BLaER1 treated with 17β-estradiol and CSF1 and Interleukin-3, amounts not matched to agents 10 nM and 100 nM (cell line): Measurements from ENCODE around the gene LRFN5.

Source experiments
- H3K27ac ChIP-seq, 11 experiments: shearing (Covaris generic); formaldehyde crosslinking; 2 replicates each; pipeline ENCODE4 v1.8.1; 2022
- H3K27me3 ChIP-seq, 11 experiments: shearing (Covaris generic); formaldehyde crosslinking; 2 replicates each; pipeline ENCODE4 v1.8.1; 2022
- H3K36me3 ChIP-seq, 11 experiments: shearing (Covaris generic); formaldehyde crosslinking; 2 replicates each; pipeline ENCODE4 v1.8.1; 2022
- H3K4me1 ChIP-seq, 10 experiments: shearing (Covaris generic); formaldehyde crosslinking; 2 replicates each; pipeline ENCODE4 v1.8.1; 2022
- H3K4me2 ChIP-seq, 11 experiments: shearing (Covaris generic); formaldehyde crosslinking; 2 replicates each; pipeline ENCODE4 v1.8.1; 2022
- H3K4me3 ChIP-seq, 10 experiments: shearing (Covaris generic); formaldehyde crosslinking; 2 replicates each; pipeline ENCODE4 v1.8.1; 2022
- H3K9ac ChIP-seq, 11 experiments: shearing (Covaris generic); formaldehyde crosslinking; 2 replicates each; pipeline ENCODE4 v1.8.1; 2022
- H3K9me3 ChIP-seq, 11 experiments: shearing (Covaris generic); formaldehyde crosslinking; replicated peaks in 1 of 11; 2 replicates each; pipeline ENCODE4 v1.8.1; 2022
- H4K20me1 ChIP-seq, 11 experiments: shearing (Covaris generic); formaldehyde crosslinking; 2 replicates each; pipeline ENCODE4 v1.8.1; 2022
- Cebpa-rat ChIP-seq, 11 experiments: shearing (Covaris generic); IDR thresholded peaks; 2 replicates each; pipeline ENCODE4 v1.8.1; 2022

LRFN5 gene

GRCh38 chr14:41913398-41913797 is 306.7 kb downstream of the LRFN5 start:
- no peak overlapping the region for H3K4me3 ChIP-seq
- H3K27me3 ChIP-seq, result no peaks in the 10 kb centered on the region
- no peak overlapping the region for H3K27ac ChIP-seq
- no peak overlapping the region for H3K4me2 ChIP-seq
- no peak overlapping the region for H3K9ac ChIP-seq
- H3K9me3 ChIP-seq, result no peaks in the 10 kb centered on the region
- no peak for TF ChIP-seq Cebpa-rat (IDR thresholded peaks at IDR 0.05)
- H3K4me1 ChIP-seq, result no peaks in the 10 kb centered on the region
- H4K20me1 ChIP-seq, result no peaks in the 10 kb centered on the region
- no peaks in the 10 kb centered on the region for H3K36me3 ChIP-seq

- Histone ChIP-seq H3K4me3 (no peak overlapping the region), H3K27me3 (no peaks in the 10 kb centered on the region), H3K9me3 (no peaks in the 10 kb centered on the region), H4K20me1 (no peaks in the 10 kb centered on the region), H3K4me2 (no peak overlapping the region), H3K27ac (no peak overlapping the region), H3K4me1 (no peaks in the 10 kb centered on the region), H3K9ac (no peak overlapping the region), H3K36me3 (no peaks in the 10 kb centered on the region)
- no peak for TF ChIP-seq Cebpa-rat (IDR thresholded peaks at IDR 0.05)
Measured at GRCh38 chr14:41915732-41916131, 309.1 kb downstream of the LRFN5 start.

- Histone ChIP-seq H3K9me3 (no peaks in the 10 kb centered on the region), H4K20me1 (no peaks in the 10 kb centered on the region), H3K36me3 (no peaks in the 10 kb centered on the region), H3K4me3 (no peak overlapping the region), H3K4me2 (no peak overlapping the region), H3K4me1 (no peaks in the 10 kb centered on the region), H3K9ac (no peak overlapping the region), H3K27ac (no peak overlapping the region), H3K27me3 (no peaks in the 10 kb centered on the region)
- no peak for TF ChIP-seq Cebpa-rat (IDR thresholded peaks at IDR 0.05)
Measured at GRCh38 chr14:41916313-41916712, 309.6 kb downstream of the LRFN5 start.

DNA sequence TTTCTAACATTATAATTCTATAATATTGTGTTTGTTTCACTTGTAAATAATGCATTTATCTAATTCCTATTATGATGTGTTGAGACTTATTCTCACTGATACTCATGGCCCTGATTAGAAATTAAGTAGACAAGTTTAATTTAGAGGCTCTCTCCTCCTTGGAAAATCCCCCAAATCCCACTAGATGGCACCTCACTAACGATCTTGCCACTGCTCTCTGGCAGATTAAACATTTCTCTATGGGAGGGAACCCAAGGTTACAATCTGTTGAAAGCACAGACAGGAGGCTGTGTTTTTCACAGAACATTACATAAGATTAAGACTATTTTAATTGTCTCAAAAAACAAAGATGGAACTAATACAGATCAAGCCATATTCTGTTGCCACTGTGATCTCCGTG is 318.7 kb downstream of the LRFN5 start:
- Histone ChIP-seq H3K36me3 (no peaks in the 10 kb centered on the region), H3K9me3 (no peaks in the 10 kb centered on the region), H3K9ac (no peak overlapping the region), H3K27me3 (no peaks in the 10 kb centered on the region), H3K4me3 (no peak overlapping the region), H3K4me1 (no peaks in the 10 kb centered on the region), H4K20me1 (no peaks in the 10 kb centered on the region), H3K27ac (no peak overlapping the region), H3K4me2 (no peak overlapping the region)
- TF ChIP-seq Cebpa-rat (IDR thresholded peaks at IDR 0.05), result no peak

- no peaks in the 10 kb centered on the region for H3K27me3 ChIP-seq
- H3K27ac ChIP-seq, result no peak overlapping the region
- H3K9ac ChIP-seq, result no peak overlapping the region
- no peaks in the 10 kb centered on the region for H3K4me1 ChIP-seq
- H4K20me1 ChIP-seq, result no peaks in the 10 kb centered on the region
- H3K9me3 ChIP-seq, result no peaks in the 10 kb centered on the region; a peak in 1 of 22 replicates
- H3K4me3 ChIP-seq, result no peak overlapping the region
- TF ChIP-seq Cebpa-rat (IDR thresholded peaks at IDR 0.05), result no peak
- no peak overlapping the region for H3K4me2 ChIP-seq
- no peaks in the 10 kb centered on the region for H3K36me3 ChIP-seq
Measured at GRCh38 chr14:41950428-41951151, 343.9 kb downstream of the LRFN5 start.
